IPS-20b (cell line): ENCODE measurements around the gene PARP6.

Source experiments
- H3K27ac ChIP-seq: one replicate; pipeline ENCODE4 v1.5.1; 2013; ENCODE audit warnings: low read length
- H3K27me3 ChIP-seq: 2 replicates; pipeline ENCODE4 v1.6.1; 2013; ENCODE audit warnings: mild to moderate bottlenecking, low read length, inconsistent platforms; ENCODE audit not compliant: insufficient read depth
- H3K36me3 ChIP-seq: 2 replicates; pipeline ENCODE4 v1.6.1; 2013; ENCODE audit warnings: low read depth, mild to moderate bottlenecking, inconsistent platforms, low read length, moderate library complexity; ENCODE audit not compliant: insufficient read depth
- H3K4me1 ChIP-seq: 2 replicates; pipeline ENCODE4 v1.6.1; 2013; ENCODE audit warnings: mild to moderate bottlenecking, control low read depth, inconsistent platforms, low read length, moderate library complexity; ENCODE audit not compliant: insufficient read depth
- H3K4me3 ChIP-seq: 2 replicates; pipeline ENCODE4 v1.5.1; 2013; ENCODE audit warnings: mild to moderate bottlenecking, low read length, inconsistent platforms
- H3K9ac ChIP-seq: 2 replicates; pipeline ENCODE4 v1.6.1; 2013; ENCODE audit warnings: low read depth, mild to moderate bottlenecking, inconsistent platforms, low read length, moderate library complexity
- H3K9me3 ChIP-seq: 2 replicates; pipeline ENCODE4 v1.6.1; 2013; ENCODE audit warnings: mild to moderate bottlenecking, low read depth, low read length, inconsistent platforms; ENCODE audit not compliant: insufficient read depth

PARP6 gene

GRCh38 chr15:72238586-72238985 is 33.8 kb downstream of the PARP6 start:
- Histone ChIP-seq H3K27me3 (peaks cover 97% of the 10 kb centered on the region), H3K4me1 (peaks cover 11% of the 10 kb centered on the region), H3K4me3 (no peak overlapping the region), H3K9me3 (no peaks in the 10 kb centered on the region), H3K27ac (no peak overlapping the region), H3K9ac (no peak overlapping the region), H3K36me3 (peaks cover 30% of the 10 kb centered on the region)

DNA sequence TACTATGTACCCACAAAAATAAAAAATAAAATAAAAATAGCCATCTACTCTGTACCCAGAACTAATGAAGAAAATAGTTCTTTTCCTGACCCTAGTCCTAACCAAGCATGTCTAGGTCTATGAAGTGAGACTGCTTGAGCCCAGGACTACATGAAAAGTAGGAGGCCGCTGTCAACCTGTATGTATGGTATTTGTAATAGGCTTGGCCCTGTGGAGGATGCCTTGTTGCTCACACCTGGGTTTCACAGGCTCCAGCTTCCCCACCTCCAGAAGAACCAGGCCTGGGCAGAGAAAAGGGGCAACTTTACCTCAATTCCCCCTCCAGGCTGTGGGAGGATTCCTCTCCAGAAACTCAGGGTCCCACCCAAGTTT is 34.5 kb downstream of the PARP6 start:
- no peaks in the 10 kb centered on the region for H3K9me3 ChIP-seq
- peaks cover 6% of the 10 kb centered on the region for H3K4me1 ChIP-seq
- H3K9ac ChIP-seq, result no peak overlapping the region
- no peak overlapping the region for H3K27ac ChIP-seq
- H3K36me3 ChIP-seq, result peaks cover 27% of the 10 kb centered on the region
- H3K4me3 ChIP-seq, result no peak overlapping the region
- H3K27me3 ChIP-seq, result peaks cover 96% of the 10 kb centered on the region

GRCh38 chr15:72237029-72237852 is 35.1 kb downstream of the PARP6 start:
- no peak overlapping the region for H3K27ac ChIP-seq
- H3K27me3 ChIP-seq, result peaks cover 96% of the 10 kb centered on the region
- peaks cover 24% of the 10 kb centered on the region for H3K36me3 ChIP-seq
- no peaks in the 10 kb centered on the region for H3K9me3 ChIP-seq
- peaks cover 5% of the 10 kb centered on the region for H3K4me1 ChIP-seq
- H3K4me3 ChIP-seq, result no peak overlapping the region
- H3K9ac ChIP-seq, result no peak overlapping the region

GRCh38 chr15:72236381-72237003 is 35.9 kb downstream of the PARP6 start:
- H3K9me3 ChIP-seq, result no peaks in the 10 kb centered on the region
- peaks cover 8% of the 10 kb centered on the region for H3K4me1 ChIP-seq
- H3K36me3 ChIP-seq, result peaks cover 17% of the 10 kb centered on the region
- no peak overlapping the region for H3K9ac ChIP-seq
- H3K4me3 ChIP-seq, result no peak overlapping the region
- H3K27ac ChIP-seq, result no peak overlapping the region
- peaks cover 94% of the 10 kb centered on the region for H3K27me3 ChIP-seq

GRCh38 chr15:72235298-72235697 is 37.1 kb downstream of the PARP6 start:
- no peak overlapping the region for H3K9ac ChIP-seq
- H3K4me3 ChIP-seq, result no peak overlapping the region
- peaks cover 8% of the 10 kb centered on the region for H3K4me1 ChIP-seq
- no peak overlapping the region for H3K27ac ChIP-seq
- H3K9me3 ChIP-seq, result no peaks in the 10 kb centered on the region
- H3K27me3 ChIP-seq, result peaks cover 82% of the 10 kb centered on the region
- H3K36me3 ChIP-seq, result peaks cover 5% of the 10 kb centered on the region

DNA sequence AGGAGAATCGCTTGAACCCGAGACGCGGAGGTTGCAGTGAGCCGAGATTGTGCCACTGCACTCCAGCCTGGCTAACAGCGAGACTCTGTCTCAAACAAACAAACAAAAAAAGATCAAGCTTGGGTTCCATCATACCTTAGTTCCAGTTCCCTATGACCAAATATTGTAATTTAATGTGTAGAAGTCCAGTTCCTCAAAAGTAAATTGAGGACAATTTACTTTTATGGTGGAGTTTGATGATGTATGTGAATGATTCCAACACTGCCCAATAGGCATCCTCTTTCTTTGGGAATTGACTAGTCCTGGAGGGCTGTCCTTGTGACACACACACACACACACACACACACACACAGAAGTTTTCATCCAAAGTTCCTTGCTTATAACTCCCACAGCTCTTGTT is 38.6 kb downstream of the PARP6 start:
- peaks cover 14% of the 10 kb centered on the region for H3K4me1 ChIP-seq
- H3K27me3 ChIP-seq, result peaks cover 78% of the 10 kb centered on the region
- no peak overlapping the region for H3K27ac ChIP-seq
- H3K36me3 ChIP-seq, result 0 out of 2 replicates have a peak, but pooled peaks cover 4% of the 10 kb centered on the region
- H3K9ac ChIP-seq, result no peak overlapping the region
- no peaks in the 10 kb centered on the region for H3K9me3 ChIP-seq
- H3K4me3 ChIP-seq, result no peak overlapping the region

GRCh38 chr15:72231833-72232478 is 40.4 kb downstream of the PARP6 start:
- Histone ChIP-seq H3K4me1 (peaks cover 24% of the 10 kb centered on the region), H3K36me3 (0 out of 2 replicates have a peak, but pooled peaks cover 4% of the 10 kb centered on the region), H3K4me3 (peak overlapping the region; percentile 75), H3K27ac (no peak overlapping the region), H3K9me3 (no peaks in the 10 kb centered on the region), H3K9ac (peak overlapping the region; percentile 74), H3K27me3 (peaks cover 64% of the 10 kb centered on the region)

DNA sequence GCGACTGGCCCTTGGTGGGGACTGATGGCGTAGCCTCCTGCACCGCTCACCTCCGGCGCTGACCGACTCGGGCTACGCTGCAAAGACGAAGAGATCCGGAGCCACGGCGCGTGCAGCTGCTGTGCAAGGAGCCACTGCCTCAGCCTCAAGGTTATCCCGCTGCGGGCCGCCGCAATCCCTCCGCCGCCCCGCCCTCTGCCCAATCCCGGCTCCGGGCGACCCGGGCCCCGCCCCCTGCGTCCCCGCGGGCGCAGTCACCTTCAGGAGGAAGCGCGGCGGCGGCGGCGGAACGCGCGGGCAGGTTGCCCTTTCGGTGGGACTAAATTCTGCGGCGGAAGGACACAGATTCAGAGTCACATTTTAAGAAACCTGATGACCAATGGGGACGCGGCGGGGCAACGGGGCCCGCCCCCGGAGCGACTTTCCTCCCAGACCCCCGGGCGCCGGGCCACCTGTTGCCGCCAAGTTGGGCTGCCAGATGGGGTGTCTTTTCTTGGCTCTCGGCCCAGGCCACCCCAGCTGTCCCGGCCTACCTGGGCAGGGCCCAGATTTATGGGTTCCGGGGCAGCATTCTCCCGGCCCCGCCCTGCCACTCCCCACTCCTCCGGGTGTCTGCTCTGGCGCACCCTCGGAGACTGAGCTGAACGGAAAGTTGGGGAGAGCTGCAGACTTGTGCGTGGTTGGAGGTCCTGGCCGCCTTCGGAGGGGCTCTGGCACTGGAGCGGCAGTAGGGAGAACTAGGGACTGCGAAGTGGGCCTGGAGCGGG is 41.1 kb downstream of the PARP6 start, which contains the start of gene PKM:
TSS of gene PKM (minus strand) at position 125 of the 767 bp plus-strand sequence. CDS start 12,093 bp downstream, outside the sequence.
- Histone ChIP-seq H3K9me3 (no peaks in the 10 kb centered on the region), H3K36me3 (0 out of 2 replicates have a peak, but pooled peaks cover 4% of the 10 kb centered on the region), H3K4me3 (peak within 1 kb of the TSS; percentile 98), H3K9ac (peak within 1 kb of the TSS; percentile 95), H3K27ac (peak within 1 kb of the TSS; percentile 59), H3K4me1 (peaks cover 30% of the 10 kb centered on the region), H3K27me3 (peaks cover 57% of the 10 kb centered on the region)

- peak overlapping the region; percentile 95 for H3K9ac ChIP-seq
- peak overlapping the region; percentile 98 for H3K4me3 ChIP-seq
- 0 out of 2 replicates have a peak, but pooled peaks cover 8% of the 10 kb centered on the region for H3K36me3 ChIP-seq
- no peaks in the 10 kb centered on the region for H3K9me3 ChIP-seq
- H3K27me3 ChIP-seq, result peaks cover 50% of the 10 kb centered on the region
- peak overlapping the region; percentile 59 for H3K27ac ChIP-seq
- peaks cover 30% of the 10 kb centered on the region for H3K4me1 ChIP-seq
Observed at GRCh38 chr15:72230197-72231065, 41.9 kb downstream of the PARP6 start.

DNA sequence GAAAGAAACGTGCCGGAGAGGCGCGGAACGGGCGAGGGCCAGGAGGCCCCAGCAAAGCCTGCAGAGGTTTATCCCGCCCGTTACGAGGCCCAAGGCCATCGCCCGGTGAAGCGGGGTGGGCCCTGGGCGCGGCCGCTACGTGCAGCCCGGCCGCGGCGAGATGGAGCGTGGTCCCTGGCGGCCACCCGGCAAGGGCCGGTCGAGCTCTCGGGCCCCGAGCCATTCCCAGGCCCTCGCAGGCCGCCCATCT is 42.5 kb downstream of the PARP6 start:
- peaks cover 30% of the 10 kb centered on the region for H3K4me1 ChIP-seq
- H3K4me3 ChIP-seq, result peak overlapping the region; percentile 98
- peaks cover 45% of the 10 kb centered on the region for H3K27me3 ChIP-seq
- no peak overlapping the region for H3K27ac ChIP-seq
- H3K9ac ChIP-seq, result peak overlapping the region; percentile 95
- H3K9me3 ChIP-seq, result no peaks in the 10 kb centered on the region
- H3K36me3 ChIP-seq, result 0 out of 2 replicates have a peak, but pooled peaks cover 8% of the 10 kb centered on the region
